Glomerular visceral epithelial cell (primary cell): ENCODE results near the gene LTB4R2.

ENCODE experiments used
- DNase-seq: peaks from one replicate; pipeline ENCODE4 v3.0.0-alpha.2; 2016; ENCODE audit errors: extremely low spot score

LTB4R2 gene

DNA sequence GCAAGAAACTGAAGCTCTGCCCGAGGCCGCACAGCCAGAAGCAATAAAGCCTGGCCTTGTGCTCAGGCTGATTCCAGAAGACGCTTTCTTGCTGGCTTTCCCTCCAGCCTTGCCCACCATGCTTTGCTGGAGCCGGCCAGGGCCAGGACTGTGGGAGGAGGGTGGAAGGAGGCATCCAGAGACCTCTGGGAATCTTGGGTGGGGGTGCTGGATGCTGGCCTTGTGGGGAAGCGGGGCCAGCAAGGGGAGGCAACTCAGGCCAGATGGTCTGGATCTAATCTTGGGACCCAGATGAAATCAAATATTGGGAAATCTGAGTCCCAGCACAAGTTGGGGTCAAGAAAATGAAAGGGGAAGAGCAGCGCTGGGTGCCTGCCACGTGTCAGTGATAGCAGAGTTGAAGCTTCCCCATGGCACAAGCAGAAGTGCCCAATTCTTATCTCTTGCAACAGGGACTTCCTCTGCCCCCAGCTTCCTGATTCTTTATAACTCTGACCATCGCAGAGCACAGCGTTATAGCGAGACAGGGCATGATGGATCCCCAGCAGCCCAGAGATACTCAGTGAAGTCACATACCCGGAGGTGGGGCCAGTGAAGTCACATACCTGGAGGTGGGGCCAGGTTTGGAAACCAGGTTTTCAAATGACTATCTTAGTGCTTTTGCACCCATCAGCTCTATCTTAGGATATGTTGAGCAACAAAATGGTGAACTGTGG lies 32.2 kb upstream of the LTB4R2 start:
- DNase-seq = no peak

DNA sequence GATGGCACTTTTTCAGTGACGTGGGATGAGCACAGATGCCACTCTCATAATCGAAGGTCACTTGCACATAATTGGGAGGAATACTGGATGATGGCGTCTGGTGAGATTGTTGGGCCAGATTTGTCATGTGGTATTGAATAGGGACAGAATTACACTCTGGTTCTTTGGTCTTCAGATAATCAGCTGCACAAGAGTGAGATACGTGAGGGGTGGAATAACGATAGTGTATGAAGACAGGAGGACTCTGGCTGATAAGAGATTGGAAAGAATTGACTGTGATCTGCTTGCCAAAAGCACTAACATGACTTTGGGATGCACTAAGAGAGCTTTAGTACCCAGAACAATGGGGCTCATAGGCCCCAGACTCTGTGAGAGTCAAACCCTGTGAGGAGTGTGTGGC lies 31.5 kb upstream of the LTB4R2 start:
- no peak for DNase-seq

DNA sequence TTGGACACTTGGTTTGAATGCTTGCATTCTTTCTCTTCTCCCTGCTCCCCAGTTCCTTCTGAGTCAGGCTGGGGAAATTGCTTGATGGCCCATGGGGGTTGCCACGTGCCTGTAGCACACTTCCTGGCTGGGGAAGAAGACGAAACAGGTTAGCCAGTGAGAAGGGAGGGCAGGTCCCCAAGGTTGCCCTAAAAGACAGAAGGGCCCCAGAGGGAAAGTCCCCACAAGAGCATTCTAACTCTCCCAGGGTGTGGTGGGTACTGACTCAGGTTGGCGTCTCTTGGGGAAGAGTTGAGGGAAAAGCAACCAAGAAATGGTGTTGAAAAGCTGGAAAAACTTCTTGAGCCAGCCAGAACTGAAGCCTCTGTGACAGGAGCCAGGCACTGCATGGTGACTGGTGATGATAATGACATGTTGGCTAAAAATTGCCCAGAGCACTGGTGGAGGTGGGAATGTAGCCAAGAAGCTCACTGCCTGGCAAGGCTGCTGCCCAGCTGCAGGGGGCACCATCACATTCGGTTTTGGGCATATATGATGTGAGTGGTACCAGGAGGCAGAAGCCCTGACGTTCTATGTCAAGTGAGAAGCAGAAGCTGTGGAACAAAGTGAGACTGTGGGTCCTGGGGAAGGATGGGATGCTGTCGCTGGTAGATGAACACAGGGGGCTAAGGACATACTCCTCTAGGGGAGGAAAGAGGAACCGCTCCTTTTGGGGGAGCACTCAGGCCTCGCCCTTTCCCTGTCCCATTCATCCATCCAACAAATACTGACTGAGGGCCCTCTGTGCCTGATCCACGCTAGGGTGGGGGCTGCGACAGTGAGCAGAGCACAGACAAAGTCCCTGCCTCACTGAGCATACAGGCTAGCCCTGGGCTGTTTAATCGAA lies 30.4 kb upstream of the LTB4R2 start:
- DNase-seq = peak; percentile 39

DNA sequence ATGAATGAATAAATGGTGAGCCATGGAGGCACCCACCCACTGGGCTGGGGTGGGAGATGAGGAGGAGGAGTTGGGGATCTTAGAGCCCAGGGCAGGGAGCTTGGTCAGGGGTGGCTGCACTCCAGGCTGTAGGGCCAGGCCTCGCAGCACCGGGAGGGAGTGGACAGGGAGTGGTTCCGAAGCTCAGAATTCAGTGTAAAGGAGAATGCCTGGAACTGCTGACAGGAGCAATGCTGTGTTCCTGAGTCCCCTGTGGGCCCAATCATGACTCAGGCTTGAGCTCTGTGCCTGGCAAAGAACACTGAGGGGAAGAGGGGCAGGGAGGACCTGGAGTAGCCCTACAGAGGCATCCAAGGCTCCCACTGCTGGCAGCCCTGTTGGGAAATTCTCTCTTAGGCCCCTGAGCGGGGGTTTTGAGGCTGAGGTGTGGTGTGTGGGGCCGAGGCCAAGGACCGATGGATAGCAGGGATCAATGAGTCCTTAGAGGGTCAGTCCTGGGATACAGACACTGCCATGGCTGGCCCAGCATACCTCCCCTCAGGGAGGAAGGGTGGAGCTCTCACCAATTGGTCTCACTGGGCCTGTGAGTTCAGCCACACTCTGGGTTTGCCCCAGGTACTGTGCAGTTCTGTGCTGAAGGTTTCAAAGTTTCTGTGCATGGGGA lies 29.0 kb upstream of the LTB4R2 start:
- DNase-seq = no peak

DNA sequence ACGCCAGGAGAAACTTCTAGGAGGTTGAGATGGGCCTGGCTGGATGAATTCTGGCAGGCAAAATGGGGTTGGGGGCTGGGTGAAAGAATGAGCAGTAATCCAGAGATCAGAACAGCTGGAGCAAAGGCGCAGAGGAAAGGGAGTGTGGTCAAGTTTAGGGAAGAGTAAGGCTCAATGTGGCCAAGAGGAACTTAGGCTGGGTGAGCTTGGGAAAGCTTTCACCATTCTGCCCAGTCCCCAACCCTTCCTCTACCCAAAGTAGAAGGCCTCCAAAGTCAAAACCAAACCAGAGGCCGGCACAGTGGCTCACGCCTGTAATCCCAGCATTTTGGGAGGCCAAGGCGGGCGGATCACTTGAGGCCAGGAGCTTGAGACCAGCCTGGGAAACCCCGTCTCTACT lies 28.3 kb upstream of the LTB4R2 start:
- no peak for DNase-seq

DNA sequence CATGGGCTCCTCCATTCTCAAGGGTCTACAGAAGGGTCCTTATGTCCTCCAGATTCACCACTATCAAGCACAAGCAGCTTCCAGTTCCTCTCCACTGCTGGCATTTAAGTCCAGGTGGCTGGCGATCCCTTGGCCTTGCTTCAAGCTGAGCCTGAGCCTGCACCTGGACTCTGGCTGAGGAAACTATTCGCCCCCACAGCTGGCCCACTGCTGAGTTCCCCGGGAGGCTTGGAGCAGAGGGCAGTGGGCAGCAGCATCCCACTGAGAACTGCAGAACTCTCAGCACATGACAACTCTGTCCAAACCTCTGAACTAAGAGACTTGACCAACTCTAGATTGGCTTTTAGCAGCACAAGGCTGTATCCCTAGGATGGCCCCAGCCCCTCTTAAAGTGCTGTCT lies 27.2 kb upstream of the LTB4R2 start:
- no peak for DNase-seq

DNA sequence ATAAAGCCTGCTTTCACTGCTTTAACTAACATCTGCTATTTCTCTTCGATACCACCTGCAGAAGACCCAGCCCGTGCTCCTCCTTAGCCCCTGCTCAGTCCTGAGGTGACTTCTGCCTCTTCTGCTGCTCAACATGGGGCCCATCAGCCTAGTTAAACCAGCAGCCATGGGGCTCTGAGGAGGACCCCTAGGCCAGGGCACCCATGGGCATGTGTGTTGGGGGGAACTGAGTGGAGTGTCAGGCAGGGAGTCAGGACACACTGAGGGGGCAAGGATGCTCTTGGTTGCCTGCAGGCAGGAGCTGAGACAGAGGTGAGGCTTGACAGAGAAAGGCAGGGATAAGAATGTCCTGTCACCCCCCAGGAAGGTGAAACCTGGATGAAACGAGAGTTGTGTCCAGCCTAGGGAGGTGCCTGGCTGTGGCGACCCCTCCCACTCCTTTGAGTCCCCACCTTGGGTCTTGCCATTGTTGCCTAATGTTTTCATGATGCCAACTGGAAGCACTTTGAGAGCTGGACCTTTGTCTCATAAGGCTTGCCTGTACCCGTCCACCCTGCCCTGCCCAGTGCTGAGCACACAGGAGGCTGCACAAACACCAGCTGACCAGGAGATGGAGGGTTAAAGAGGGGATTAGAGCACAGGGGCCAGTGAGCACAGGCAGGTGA lies 26.0 kb upstream of the LTB4R2 start:
- DNase-seq = no peak

DNA sequence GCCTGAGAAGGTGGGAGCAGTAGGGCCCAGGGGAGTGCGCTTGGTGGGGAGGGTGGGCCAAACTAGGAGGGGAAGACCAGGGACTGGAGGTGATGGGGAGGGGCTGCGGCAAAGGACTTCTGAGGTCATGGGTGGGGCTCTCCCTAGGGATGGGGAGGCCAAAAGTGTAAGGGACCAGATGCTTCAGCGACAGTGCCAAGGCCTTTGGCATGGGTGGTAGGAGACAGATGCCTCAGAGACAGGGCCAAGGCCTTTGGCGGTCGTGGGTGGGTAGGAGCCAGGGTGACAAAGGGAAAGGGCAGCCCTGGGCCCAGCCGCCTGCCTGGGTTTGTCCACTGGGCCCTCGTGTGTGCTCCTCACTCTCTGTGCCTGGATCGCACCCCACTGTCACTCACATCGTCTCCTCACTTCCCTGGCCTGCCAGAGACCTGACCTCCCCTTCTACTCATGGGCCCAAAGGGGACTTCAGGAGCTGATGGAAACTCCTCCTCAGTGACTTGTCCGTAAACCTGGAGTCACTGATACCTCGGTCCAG lies 25.4 kb upstream of the LTB4R2 start:
- DNase-seq = no peak

DNA sequence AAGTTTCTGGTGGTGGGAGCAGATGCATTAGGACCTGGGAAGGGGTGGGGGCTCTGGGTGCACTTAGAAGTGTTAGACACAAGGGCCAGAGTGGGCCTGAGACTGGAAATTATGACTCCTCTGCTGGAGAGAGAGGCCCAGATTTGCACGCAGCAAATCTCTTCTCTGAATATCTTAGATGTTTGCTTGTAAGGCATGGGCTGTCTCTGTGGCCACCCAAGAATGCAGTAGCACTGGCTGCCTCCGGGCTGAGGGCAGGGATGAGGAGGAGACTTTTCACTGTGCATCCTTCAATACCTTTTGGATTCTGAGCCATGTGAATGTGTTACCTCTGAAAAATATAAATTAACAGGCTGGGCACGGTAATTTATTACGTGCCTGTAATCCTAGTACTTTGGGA lies 24.6 kb upstream of the LTB4R2 start:
- no peak for DNase-seq

DNA sequence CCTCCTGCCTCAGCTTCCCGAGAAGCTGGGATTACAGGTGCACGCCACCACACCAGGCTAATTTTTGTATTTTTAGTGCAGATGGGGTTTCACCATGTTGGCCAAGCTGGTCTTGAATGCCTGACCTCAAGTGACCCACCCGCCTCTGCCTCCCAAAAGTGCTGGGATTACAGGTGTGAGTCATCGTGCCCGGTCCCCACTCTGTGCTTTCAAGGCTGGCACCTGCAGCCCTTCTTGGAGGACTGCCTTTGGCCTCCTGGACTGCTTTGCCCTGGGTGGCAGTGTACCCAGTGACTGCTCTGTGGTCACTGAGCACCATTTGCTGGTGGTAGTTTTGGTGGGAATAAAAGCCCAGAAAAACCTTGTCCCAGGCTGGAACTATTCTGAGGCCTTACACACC lies 22.9 kb upstream of the LTB4R2 start:
- no peak for DNase-seq

DNA sequence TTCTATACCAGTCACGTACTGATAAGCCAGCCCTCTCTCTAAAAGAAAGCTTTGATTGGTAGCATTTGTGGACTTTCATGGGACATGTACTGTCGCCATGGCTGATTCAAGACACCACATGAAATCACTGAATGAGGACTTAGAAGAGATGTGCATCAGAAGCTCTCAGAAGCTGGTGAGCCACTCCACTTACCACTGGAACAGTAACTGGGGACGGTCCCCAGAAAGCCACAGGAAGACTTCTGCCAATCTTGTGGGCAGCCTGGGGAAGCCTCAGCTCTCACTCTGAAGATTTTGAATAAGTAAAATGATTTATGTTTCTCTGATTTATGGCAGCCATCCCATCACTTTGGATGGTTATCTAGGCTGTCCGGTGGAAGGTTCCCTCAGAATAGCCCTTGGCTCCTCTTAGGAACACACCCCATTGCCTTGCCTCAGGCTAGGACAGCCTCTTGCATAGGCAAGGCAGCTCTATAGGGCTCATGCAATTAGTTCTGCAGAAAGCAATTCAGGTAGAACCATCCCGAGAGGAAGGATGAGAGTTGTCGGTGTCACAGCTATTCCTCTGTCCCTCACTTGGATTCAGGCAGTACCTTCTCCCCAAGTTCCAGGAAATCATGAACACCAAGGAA lies 20.2 kb upstream of the LTB4R2 start:
- DNase-seq = no peak

DNA sequence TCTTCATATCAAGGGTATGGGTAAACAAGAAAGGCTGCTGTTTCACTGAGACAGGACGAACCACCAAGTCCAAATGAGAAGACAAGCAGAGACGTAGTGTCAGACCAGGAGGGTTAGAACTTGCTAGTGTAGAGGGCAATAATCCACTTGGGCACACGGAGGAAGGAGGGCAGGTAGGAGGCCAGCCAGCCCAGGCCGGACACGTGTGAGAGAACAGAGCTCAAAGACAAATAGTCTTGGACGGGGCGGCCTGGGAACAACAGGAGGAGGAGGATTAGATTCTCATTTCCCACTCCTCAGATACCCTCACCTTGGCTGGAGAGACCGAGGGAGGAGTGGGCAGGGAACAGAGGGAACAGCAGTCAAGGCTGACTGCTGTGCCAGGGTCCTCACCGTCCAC lies 19.2 kb upstream of the LTB4R2 start:
- no peak for DNase-seq

DNA sequence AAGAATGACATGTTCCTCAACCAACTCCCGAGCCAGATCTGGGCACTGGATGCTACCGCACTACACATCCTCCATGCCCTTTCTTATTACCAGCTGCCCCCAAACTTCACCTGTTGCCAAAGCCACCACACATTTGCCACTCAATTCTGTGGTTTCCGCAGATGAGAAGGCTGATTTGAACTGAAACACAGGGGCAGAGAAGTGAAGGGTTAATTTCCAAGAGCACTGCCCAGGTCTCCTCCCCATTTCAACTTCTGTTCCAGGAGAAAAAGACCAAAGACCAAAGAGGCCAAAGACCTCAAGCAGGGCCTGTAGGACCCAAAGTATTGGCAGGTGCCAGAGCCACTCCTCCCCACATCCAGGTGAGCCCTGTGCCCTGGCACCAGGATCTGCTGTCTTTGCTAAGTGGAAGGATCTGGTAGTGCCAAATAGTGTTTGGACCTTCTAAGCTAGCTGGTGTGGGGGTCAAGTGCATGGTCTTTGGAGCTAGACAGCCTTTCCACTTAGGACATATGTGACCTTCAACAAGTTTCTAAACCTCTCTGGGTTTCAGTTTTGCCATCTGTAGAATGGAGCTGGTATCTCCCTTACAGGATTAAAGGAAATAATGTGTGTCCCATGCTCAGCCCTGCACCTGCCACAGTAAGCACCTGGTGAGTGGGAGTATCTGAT lies 18.4 kb upstream of the LTB4R2 start:
- no peak for DNase-seq

DNA sequence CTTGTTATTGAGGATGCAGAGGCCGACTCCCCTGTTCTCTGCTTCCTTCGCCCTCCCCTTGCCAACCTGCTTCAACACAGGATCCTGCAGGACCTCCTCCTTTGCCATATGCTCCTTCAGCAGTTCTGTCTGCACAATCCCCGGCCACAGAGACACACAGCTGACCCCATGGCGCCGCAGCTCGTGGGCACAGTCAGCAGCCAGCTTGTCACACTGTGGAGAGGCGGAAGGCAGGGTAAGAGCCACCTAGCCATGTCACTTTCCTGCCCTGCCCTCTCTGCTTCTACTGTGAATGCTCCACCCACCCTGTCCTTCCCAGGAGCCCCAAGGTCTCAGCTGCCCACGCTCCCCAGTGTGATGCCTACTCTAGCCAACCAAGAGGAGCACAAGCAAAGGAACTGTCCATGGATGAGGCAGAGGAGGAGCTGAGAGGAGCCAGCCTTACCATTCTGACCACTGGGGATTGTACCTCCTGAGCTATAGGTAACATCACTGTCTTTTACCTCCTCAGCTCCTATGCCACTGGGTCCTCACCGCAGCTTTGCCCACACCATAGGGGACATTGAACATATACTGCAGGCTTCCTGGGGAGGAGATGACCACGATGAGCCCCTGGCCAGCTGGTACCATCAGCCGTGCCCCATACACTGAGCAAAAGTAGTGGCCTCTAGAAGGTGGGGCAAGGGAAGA lies 17.7 kb upstream of the LTB4R2 start:
- no peak for DNase-seq

DNA sequence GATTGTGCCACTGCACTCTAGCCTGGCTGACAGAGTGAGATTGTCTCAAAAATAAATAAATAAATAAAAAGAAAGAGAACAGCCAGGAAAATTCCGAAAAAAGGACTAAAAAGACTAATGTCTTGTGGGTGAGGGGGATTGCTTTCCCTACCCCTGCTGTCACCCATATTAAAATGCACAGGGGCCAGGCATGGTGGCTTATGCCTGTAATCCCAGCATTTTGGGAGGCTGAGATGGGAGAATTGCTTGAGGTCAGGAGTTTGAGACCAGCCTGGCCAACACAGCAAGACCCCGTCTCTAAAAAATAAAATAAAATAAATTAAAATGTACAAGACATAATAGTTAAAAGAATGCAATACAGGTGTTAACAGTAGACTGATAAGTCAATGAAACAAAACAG lies 16.4 kb upstream of the LTB4R2 start:
- DNase-seq = no peak

DNA sequence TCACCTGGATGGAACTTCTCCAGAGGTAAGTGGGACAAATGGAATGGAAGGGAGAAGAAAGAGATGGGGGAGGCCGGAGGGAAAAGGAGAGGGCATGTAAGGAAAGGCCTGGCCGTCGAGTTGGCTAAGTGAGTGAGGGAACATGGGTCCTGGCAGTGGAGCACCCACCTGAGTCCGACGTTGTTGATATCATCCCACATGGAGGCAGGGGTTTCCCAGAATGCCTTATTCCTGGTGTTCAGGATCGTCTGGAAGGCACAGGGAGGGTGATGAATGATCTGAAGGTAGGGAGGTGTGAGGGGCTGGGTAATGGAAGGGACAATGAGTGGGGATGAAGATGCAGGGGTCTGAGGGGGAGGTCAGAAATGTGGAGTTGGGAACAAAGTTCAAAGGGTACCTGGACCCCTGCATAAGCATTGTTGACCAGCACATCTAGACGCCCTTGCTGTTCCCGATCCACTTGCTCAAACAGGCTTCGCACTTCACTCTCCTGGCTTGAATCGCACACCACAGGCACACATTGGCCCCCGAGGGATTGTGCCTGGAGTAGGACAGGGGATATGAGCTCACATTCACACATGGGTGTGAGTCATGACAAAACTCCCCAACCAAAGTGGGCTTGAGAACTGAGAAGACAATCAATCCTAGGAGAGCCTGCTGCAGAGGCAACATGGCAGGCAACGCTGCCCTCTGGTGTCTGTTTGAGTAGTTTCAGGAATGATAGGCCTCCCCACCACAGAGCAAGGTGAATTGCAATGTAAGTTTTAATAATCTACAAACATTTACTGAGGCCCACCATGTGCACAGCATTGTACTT lies 13.4 kb upstream of the LTB4R2 start:
- peak; percentile 88 for DNase-seq

DNA sequence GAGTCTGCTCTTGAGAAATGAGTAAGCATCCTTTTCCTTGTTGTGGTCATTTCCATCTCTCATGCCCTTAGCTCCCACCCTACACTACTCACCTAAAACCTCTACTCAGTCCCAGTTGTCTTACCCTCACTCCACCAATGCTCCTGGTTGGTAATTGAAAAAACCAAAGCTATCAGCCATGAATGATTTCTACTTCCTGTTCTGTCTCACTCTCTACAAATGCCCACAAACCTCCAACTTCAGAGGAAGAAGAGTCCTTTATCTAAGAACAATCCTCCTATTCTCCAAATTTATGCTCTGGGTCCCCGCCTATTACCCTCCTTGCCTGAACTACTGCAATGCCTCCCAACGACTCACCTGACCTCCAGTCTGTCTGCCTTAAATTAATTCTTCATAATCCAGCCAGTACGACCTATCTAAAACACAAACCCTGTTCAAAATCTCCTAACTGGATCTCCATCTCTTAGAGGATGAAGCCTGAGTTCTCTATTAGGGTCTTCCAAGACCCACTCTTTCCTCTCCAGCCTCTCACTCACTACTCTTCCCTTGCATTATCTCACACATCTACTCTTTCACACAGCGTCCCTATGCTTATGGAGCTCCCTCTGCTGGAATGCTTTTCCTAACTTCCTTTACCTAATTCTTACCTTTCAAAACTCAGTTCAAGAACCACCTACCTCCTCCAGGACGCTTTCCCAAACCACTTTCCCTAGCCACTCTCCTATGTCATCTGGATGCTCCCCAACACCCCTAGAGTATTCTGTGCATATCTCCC lies 12.6 kb upstream of the LTB4R2 start:
- DNase-seq = peak; percentile 49

DNA sequence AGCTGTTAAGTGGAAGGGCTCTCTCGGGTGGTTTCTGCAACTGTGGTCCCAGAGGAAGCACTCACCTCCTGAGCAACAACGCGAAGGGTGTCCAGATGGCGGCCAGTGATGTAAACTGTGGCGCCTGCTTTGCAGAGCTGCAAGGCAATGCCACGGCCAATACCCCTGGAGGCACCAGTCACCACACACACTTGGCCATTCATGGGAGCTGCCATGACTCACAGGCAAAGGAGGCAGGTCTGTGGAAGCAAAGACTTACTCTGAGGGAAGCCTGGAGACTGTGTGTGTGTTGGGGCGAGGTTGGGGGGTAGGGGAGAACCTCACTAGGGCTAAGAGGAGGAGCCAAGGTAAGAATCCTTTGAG lies 11.1 kb upstream of the LTB4R2 start:
- peak; percentile 66 for DNase-seq
